ENCODE results near the gene NRL.
A peak's percentile ranks its signal among the peaks of the same experiment; 100 is the strongest.

Gene NRL

DNA sequence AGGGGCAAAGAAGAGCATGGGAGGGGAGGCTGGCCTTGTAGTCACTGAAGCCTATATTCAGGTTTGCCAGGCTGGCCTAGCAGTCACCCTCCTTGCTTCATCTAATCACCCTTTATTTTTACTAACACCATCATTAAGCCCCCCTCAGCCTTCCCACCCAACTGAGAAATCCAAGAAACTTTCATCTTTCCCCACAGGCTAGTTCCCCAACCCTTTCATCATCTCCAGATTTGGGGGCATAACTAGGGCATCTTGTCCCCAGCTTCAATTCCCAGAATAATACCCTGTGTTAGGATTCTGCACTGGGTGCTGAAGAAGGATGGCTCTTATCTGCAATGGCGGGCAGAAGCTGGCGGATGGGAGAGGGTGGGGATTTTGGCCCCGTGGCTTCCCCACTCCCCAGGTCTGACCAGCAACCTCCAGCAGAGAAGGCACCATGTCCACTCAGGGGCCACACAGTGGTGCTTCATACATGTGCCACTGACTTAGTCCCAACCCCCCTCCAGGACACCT lies 13.7 kb downstream of the NRL start:
- FAIRE-seq (no peak), DNase-seq (ENCODE audit: insufficient read length, low spot score) (no peak)

DNA sequence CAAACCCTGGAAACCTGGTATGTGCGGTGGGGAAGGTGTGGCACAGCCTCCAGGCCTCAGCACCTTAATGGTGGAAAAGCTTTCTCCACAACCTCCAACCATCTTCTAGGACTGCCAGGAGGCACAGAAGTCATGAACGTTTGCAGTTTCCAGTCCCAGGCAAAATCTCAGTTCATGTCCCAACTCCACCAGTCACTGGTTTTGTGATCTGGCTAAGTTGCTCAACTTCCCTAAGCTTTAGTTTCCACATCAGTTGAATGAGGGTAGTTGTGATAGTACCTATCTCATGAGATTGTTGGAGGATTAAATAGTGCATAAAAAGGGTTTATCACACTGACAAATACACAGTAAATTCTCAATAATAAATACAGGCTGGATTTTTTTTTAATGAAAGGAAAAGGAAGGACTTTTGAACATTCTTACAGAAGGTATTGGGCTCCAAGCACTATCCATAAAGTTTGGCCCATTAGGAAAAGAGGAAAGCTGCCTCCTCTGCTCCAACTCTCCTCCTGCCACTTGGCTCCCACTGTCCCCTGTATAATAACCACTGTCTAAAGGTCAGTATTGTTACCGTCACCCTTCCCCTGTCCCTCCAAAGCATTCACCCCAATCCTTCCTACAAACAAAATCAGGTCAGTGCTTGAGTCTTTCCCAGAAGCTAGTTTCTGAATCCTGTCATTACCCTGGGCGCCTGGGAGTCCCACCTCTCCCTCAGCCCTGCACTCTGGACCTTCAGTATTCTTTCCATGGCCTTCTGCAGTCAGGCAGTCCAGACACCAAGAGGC lies 14.4 kb downstream of the NRL start:
- DNase-seq (ENCODE audit: insufficient read length, low spot score) (no peak), FAIRE-seq (no peak)

DNA sequence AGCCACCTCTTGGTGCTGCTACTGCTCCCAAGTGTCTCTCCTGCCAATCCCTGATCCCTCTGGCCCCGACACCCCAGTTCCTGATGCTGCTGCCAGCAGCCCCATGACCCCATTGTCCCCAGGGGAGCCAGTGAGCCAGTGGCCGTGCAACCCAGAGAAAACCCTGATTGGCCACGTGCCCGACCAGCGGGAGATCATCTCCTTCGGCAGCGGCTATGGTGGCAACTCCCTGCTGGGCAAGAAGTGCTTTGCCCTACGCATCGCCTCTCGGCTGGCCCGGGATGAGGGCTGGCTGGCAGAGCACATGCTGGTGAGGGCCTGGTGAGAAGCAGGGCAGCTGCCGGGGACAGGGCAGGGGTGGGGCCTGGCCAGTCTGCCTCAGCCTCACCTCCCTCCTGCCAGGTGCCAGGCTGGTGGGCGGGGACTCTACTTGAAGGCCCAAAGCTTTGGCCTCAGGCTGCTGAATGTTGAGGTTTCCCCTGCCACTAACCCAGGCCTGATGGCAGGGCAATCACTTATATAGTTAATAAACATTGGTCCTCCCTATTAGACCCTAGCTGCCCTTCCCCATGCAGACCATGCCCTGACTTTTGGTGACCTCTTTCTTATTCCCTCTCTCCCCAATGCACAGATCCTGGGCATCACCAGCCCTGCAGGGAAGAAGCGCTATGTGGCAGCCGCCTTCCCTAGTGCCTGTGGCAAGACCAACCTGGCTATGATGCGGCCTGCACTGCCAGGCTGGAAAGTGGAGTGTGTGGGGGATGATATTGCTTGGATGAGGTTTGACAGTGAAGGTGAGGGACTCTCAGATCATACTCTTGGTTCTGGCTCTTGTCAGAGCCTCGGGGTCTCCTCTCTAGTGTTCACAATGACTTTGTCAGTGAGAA lies 15.6 kb downstream of the NRL start:
- FAIRE-seq: no peak
- no peak for DNase-seq (ENCODE audit: insufficient read length, low spot score)

- DNase-seq (ENCODE audit: insufficient read length, low spot score) (no peak), FAIRE-seq (no peak)
These were observed 16.4 kb downstream of the NRL start for GRCh38 chr14:24098229-24098926.

DNA sequence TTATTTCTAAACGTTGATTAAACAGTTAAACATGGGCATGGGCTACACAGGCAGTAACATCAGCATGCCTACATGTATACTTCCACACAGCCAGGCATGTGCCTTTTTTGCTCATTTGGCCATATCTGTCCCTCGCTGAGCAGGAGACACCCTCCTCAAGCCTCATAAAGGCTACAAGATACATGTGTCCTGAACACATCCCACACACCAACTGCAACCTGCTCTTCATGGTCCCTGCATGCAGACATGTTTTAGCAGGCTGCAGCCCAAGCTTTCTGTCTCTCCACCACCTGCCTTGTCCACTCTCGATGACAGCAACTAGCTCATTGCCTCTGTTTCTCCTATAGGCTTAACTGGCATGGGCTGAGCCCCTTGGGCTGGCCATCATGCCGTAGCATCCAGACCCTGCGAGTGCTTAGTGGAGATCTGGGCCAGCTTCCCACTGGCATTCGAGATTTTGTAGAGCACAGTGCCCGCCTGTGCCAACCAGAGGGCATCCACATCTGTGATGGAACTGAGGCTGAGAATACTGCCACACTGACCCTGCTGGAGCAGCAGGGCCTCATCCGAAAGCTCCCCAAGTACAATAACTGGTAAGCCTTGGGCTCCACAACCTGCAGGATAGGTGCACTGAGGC lies 18.1 kb downstream of the NRL start:
- FAIRE-seq: no peak

DNA sequence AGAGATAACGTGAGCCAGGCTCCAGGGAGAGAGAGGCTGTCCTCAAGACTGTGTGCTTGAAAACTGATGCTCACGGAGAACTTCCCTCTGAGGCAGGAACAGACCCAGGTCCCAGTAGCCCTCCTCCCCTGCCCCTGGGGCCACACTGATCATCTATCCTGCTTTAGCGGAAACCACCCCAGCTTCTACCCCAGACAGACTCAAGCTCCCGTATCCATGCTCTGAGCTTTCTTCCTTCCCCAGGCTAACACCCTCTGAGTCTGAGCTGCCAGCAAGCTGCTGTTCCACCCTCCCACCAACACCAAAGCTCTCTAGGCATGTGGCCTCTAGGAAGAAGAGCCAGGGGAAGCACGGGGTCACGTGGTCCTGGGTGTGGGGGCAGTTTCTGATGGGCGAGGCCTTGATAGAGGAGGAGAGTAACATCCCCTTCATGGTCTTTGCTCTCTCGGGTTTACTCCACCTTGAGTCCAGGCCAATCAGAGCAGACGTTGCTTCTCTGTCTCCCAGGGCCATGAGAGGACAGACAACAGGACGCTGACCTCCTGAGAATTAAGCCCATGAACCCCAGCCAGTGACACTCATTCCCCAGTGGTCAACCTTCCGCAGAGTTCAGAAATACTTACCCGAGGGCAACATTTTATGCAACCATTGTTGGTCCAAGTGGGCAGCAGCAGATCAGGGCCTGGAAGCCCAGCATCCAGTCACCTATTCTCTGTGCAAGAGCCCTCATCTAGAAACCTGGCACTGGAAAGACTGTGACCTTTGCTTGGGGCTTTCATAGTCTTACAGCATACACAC lies 19.3 kb downstream of the NRL start:
- DNase-seq (ENCODE audit: insufficient read length, low spot score) (peak; percentile 92), FAIRE-seq (peak; percentile 92)

More for the DNA sequence above, 18.1 kb downstream of the NRL start:
- no peak for DNase-seq (ENCODE audit: insufficient read length, low spot score)

- FAIRE-seq: no peak
- DNase-seq (ENCODE audit: insufficient read length, low spot score): no peak
These were observed 19.9 kb downstream of the NRL start for GRCh38 chr14:24094841-24095270.

DNA sequence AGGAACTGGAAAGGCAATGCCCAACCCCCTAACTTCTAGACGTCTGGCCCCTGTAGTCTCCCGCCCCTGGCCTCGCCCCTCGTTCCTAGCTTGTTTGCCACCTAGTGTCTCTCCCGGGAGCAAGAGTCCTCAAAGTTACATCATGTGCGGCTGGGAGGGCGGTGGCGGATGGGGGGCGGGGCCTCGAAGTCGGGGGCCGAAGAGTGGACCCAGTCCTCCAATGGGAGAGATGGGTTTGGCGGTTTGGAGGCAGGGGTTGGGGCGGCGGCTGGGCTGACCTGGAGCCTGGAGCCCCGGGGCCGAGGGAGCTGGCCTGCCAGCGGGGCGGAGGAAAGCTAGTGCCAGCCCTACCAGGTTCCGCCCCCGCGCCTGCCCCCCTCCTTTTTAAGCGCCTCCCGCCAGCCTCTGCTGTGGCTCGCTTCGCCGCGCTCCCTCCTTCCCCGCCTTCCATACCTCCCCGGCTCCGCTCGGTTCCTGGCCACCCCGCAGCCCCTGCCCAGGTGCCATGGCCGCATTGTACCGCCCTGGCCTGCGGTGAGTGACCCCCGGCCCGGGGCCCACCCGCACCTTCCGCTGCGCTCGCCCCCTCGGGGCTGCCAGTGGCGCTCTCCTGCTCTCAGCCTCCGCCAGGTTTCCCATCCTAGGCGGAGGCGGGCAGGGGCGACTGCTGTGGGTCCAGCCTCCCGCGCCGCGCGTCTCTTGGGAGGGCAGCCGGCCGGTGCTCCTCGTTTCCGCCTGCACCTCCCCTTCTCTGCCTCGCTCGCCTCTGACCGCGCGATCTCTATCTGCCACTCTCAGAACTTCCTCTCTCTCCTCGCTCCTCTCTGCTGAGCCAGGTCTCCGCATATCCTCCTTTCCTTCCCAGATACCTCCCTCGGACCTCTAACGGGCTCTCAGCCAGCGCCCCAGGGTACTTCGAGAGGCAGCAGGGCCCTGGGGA lies 20.6 kb downstream of the NRL start, which contains the start of gene PCK2:
TSS of gene PCK2 (plus strand) at position 411 of the 940 bp plus-strand sequence. CDS start at position 506, 95 bp downstream.
- FAIRE-seq: peak; percentile 91
- DNase-seq (ENCODE audit: insufficient read length, low spot score): peak; percentile 83

DNA sequence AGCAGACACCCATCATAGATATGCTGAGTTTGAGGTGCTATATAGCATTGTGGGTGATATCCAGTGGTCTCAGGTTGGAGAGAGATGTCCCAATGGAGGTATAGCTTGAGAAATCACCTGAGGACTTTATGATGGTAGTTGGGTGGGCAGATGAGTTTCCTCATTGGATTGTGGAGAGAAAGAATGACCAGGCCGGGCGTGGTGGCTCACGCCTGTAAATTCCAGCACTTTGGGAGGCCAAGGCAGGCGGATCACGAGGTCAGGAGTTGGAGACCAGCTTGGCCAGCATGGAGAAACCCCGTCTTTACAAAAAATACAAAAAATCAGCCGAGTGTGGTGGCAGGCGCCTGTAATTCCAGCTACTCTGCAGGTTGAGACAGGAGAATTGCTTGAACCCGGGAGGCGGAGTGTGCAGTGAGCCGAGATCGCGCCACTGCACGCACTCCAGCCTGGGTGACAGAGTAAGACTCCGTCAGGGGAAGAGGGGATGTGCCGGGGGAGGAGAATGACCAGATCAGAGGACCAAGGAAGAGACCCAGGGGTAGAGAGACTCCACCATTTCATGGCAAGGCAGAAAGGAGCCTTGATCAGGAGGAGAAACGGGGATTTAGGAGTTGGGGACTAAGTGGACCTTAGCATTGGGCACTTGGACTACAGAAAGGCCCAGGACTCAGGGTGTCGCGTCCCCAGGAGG lies 21.4 kb downstream of the NRL start:
- no peak for DNase-seq (ENCODE audit: insufficient read length, low spot score)
- no peak for FAIRE-seq

DNA sequence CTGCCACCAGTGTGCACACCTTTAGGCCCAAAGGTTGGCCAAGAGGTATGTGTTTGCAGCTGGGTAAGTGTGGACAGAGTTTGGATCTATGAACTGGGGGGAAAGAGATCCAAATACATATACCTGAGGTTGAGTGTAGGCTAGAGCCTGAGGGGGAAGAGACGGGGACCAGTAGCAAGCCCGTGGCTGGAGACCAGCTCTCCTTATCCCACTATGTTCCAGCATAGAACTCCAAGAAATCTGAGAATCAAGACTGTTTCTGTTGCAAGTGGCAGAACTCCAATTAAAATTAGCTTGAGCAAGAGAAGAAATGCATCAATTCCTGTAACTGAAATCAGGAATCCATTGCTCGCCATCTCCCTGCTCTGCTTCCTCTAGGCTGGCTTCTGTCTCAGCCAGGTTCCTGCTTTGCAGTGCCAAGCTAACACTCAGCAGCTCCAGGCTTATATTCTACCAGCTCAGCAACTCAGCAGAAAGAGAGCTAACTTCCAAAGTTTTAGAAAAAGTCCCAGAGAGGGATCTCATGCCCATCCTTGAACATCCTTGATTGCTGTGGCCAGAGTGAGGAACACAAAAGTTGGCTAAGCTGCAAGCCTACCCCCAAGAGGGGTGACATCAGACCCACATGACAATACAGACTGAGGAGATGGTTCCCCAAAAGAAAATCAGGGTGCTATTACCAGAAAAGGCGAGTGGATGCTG lies 22.1 kb downstream of the NRL start:
- no peak for DNase-seq (ENCODE audit: insufficient read length, low spot score)
- no peak for FAIRE-seq

DNA sequence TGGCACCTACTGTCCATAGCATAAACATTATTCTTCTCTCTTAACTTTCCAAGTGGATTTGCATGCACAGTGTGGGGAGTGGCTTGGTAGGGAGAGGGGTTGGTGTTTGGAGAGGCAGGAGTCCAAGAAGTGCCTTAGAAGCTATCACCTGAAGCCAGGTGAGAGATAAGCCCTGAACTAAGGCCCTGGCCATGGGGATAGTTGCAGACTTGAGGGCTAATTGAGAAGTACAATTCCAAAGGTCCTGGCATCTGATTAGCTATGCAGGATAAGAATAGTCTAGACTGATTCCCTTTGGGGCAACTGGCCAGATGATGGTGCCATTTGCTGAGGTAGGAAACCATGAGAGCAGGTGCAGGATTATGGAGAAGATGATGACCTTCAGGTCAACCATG lies 22.6 kb downstream of the NRL start:
- DNase-seq (ENCODE audit: insufficient read length, low spot score) (no peak), FAIRE-seq (no peak)

GRCh38 chr14:24089890-24090289 lies 24.9 kb downstream of the NRL start:
- DNase-seq (ENCODE audit: insufficient read length, low spot score) (no peak), FAIRE-seq (no peak)

- FAIRE-seq (no peak), DNase-seq (ENCODE audit: insufficient read length, low spot score) (no peak)
These were observed 26.7 kb downstream of the NRL start for GRCh38 chr14:24088095-24088494.

GRCh38 chr14:24087004-24087403 lies 27.7 kb downstream of the NRL start:
- DNase-seq (ENCODE audit: insufficient read length, low spot score): no peak
- FAIRE-seq: no peak

DNA sequence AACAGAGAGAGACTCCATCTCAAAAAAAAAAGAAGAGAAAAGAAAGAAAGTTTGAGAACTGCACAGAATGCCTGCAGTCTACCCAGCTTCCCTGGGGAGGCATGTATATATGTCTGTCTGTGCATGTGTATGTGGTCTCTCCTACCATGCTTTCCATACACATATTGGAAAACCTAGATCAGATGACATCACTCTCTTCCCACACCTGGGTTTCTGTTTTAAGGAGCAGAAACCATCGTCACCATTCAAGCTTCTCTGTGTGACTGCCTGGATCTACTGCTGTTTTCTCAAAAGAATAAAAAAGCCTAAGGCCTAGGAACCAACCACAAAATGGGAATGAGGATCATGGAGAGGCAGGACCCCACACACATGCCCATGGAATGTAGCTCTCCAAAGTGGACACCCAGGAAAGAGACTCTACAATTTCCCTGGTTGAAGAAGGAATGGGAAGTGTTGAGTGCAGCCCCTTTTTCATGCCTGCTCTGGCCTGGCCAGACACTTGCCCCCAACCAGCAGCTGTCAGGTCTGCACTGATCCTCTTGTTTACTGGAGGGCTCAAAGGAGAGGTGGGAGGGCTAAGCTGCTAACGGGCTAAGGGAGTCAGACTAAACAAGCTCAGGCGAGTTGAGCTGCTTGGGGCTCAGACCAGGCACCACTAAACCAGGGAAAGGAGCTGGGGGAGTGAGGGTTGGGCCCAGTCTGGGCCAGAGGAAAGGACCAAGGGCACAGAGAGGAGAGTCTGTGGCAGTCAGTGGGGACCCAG lies 28.4 kb downstream of the NRL start:
- FAIRE-seq (no peak), DNase-seq (ENCODE audit: insufficient read length, low spot score) (no peak)

- FAIRE-seq: no peak
- DNase-seq (ENCODE audit: insufficient read length, low spot score): no peak
These were observed 29.5 kb downstream of the NRL start for GRCh38 chr14:24085215-24085614.

- no peak for DNase-seq (ENCODE audit: insufficient read length, low spot score)
- FAIRE-seq: no peak
These were observed 30.3 kb downstream of the NRL start for GRCh38 chr14:24084440-24084839.
